Neural crest cell (in vitro differentiated cells): ENCODE data around the gene MOSPD3. TPM values are rescaled to one million over a fixed set of nuclear protein-coding genes. Genes with fewer than 3 reads are reported as not detected.

Experiments used
- DNase-seq: peaks from one replicate; pipeline ENCODE4 v3.0.0; 2021; ENCODE audit warnings: low read depth, mixed read lengths, low spot score
- H3K27ac Mint-ChIP-seq: one replicate; pipeline ENCODE4 v1.8.0; 2021; ENCODE audit warnings: mild to moderate bottlenecking, mixed read lengths; ENCODE audit not compliant: unreplicated experiment
- H3K27me3 Mint-ChIP-seq: 2 replicates; pipeline ENCODE4 v1.8.0; 2021; ENCODE audit warnings: low read depth, mild to moderate bottlenecking, mixed read lengths
- H3K36me3 Mint-ChIP-seq: 2 replicates; pipeline ENCODE4 v1.8.0; 2021; ENCODE audit warnings: low read depth, mild to moderate bottlenecking, mixed read lengths
- H3K4me1 Mint-ChIP-seq: 2 replicates; pipeline ENCODE4 v1.8.0; 2021; ENCODE audit warnings: mixed read lengths
- H3K4me3 Mint-ChIP-seq: one replicate; pipeline ENCODE4 v1.8.0; 2021; ENCODE audit warnings: mild to moderate bottlenecking, mixed read lengths
- H3K9me3 Mint-ChIP-seq: 2 replicates; pipeline ENCODE4 v1.8.0; 2021; ENCODE audit warnings: mixed read lengths
- total RNA-seq: library from RNA; stranded (reverse); gene quantifications from 2 replicates; pipeline ENCODE4 v1.2.1, GENCODE V29; 2021
- TF ChIP-seq, protein P1 (sequence below): fragments of 200-600 bp; sonication (generic); conservative IDR thresholded peaks from 2 replicates; pipeline ENCODE4 v1.5.0; 2021; ENCODE audit warnings: antibody characterized with exemption, mild to moderate bottlenecking

Gene MOSPD3
- total RNA-seq, 1 donor from 2014 or later: 24.3 TPM

GRCh38 chr7:100620239-100620638, 7.9 kb downstream of the MOSPD3 start:
- no peak overlapping the region for H3K27ac Mint-ChIP-seq
- H3K4me3 Mint-ChIP-seq: peak overlapping the region; percentile 33
- peaks cover 2% of the 10 kb centered on the region for H3K36me3 Mint-ChIP-seq
- no peaks in the 10 kb centered on the region for H3K4me1 Mint-ChIP-seq
- TF ChIP-seq, protein P1, sequence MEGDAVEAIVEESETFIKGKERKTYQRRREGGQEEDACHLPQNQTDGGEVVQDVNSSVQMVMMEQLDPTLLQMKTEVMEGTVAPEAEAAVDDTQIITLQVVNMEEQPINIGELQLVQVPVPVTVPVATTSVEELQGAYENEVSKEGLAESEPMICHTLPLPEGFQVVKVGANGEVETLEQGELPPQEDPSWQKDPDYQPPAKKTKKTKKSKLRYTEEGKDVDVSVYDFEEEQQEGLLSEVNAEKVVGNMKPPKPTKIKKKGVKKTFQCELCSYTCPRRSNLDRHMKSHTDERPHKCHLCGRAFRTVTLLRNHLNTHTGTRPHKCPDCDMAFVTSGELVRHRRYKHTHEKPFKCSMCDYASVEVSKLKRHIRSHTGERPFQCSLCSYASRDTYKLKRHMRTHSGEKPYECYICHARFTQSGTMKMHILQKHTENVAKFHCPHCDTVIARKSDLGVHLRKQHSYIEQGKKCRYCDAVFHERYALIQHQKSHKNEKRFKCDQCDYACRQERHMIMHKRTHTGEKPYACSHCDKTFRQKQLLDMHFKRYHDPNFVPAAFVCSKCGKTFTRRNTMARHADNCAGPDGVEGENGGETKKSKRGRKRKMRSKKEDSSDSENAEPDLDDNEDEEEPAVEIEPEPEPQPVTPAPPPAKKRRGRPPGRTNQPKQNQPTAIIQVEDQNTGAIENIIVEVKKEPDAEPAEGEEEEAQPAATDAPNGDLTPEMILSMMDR: no peak
- DNase-seq: no peak
- no peaks in the 10 kb centered on the region for H3K9me3 Mint-ChIP-seq
- H3K27me3 Mint-ChIP-seq: no peaks in the 10 kb centered on the region

- Mint-ChIP-seq H3K4me3 (peak overlapping the region; percentile 33), H3K4me1 (peaks cover 2% of the 10 kb centered on the region), H3K27ac (no peak overlapping the region), H3K27me3 (no peaks in the 10 kb centered on the region), H3K36me3 (peaks cover 2% of the 10 kb centered on the region), H3K9me3 (no peaks in the 10 kb centered on the region)
- TF ChIP-seq, protein P1: no peak
- DNase-seq: no peak
Measured at GRCh38 chr7:100620804-100621203, 8.5 kb downstream of the MOSPD3 start.

DNA sequence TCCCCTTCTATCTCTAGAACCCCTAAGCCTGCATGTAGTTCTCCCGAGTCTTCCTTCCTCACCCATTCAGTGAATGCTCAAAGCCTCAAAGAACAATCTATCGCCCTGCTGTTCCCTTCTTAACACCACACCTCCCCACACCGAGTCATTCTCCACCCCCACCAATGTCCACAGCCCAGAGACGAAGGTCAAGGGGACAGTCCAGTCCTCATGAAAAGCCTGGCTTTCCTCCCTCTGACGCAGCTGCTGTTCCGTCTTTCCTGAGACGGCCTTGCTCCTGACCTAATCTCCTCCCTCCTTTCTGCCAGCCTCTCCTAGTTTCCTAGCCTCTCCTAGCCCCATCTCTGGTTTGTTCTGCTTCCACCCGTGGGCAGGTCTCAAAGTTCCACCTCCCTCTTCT, 9.2 kb downstream of the MOSPD3 start:
- Mint-ChIP-seq H3K4me3 (no peak overlapping the region), H3K9me3 (no peaks in the 10 kb centered on the region), H3K27ac (peak overlapping the region; percentile 16), H3K4me1 (peaks cover 8% of the 10 kb centered on the region), H3K27me3 (no peaks in the 10 kb centered on the region), H3K36me3 (peaks cover 2% of the 10 kb centered on the region)
- no peak for DNase-seq
- TF ChIP-seq, protein P1: no peak

DNA sequence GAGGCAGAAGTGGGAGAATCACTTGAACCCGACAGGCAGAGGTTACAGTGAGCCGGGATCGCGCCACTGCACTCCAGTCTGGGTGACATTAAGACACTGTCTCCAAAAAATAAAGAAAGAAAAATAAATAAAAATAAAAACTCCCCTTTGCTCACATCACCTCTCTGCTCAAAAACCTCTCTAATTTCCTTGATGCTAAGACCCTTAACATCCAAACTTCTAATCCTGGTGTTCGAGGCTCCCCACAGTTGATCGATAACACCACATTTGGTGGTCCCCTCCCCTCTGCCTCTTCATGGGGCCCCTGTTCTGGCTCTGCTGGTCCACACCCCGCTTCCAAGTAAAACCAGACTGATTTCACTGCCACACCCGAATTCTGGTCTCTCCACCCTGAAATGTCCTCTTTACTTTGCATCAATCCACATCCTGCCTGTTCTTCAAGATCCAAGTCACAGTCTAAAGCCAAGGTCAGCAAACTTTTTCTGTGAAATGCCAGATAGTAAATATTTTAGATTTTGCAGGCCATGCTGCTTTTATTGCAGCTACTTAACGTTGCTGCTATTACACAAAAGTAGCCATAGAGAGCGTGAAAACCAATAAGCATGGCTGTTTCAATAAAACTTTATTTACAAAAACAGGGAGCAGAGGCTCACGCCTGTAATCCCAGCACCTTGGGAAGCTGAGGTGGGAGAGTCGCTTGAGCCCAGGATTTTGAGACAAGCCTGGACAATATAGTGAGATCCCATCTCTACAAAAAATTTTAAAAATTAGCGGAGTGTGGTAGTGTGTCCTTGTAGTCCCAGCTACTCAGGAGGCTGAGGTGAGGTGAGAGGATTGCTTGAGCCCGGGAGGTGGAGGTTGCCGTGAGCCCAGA, 11.8 kb downstream of the MOSPD3 start:
- H3K4me3 Mint-ChIP-seq: no peak overlapping the region
- H3K36me3 Mint-ChIP-seq: peaks cover 2% of the 10 kb centered on the region
- H3K27ac Mint-ChIP-seq: no peak overlapping the region
- peaks cover 8% of the 10 kb centered on the region for H3K4me1 Mint-ChIP-seq
- no peak for DNase-seq
- H3K9me3 Mint-ChIP-seq: no peaks in the 10 kb centered on the region
- no peaks in the 10 kb centered on the region for H3K27me3 Mint-ChIP-seq
- TF ChIP-seq, protein P1: no peak

GRCh38 chr7:100626055-100626454, 13.7 kb downstream of the MOSPD3 start:
- no peaks in the 10 kb centered on the region for H3K9me3 Mint-ChIP-seq
- peaks cover 8% of the 10 kb centered on the region for H3K4me1 Mint-ChIP-seq
- DNase-seq: no peak
- no peak overlapping the region for H3K27ac Mint-ChIP-seq
- H3K27me3 Mint-ChIP-seq: no peaks in the 10 kb centered on the region
- peaks cover 2% of the 10 kb centered on the region for H3K36me3 Mint-ChIP-seq
- H3K4me3 Mint-ChIP-seq: peak overlapping the region; percentile 41
- TF ChIP-seq, protein P1: no peak
